GM19397 (cell line): Measurements from ENCODE around the gene KLHL3.

Experiments used
- ATAC-seq: cut with Tn5 transposase; IDR thresholded peaks from one replicate; pipeline ENCODE4 v1.9.1; 2021; ENCODE audit warnings: mild to moderate bottlenecking, moderate library complexity; ENCODE audit not compliant: unreplicated experiment

Gene KLHL3

DNA sequence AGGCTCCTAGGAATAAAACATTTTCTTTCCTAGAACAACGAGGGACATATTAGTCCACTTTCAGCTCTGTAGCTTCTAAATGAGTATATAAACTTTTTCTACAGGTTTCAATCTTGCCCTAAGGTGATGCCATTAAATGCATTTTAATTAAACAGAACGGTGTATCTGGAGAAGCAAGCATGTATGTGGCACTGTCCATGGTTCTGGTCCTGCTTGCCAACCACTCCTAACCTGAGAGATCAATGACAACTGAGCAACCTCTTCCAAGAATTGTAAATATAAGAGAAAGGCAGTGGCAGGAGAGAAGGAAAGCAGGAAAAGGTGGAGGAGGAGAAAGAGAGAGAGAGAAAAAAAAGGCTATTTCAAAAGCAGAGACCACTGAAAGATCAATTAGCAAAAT lies 141.2 kb downstream of the KLHL3 start:
- no peak for ATAC-seq

DNA sequence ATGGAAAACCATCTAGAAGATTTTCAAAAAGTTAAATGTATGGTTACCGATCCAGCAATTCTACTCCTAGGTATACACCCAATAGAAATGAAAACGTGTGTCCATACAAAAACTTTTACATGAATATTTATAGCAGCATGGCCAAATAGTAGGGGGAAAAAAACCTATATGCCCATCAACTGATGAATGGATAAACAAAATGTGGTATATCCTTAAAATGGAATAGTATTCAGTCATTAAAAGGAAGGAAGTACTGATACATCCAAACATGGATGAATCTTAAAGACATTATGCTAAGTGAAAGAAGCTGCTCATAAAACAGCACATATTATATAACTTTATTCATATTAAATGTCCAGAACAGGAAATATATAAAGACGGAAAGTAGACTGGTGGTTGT lies 143.6 kb downstream of the KLHL3 start:
- no peak for ATAC-seq

DNA sequence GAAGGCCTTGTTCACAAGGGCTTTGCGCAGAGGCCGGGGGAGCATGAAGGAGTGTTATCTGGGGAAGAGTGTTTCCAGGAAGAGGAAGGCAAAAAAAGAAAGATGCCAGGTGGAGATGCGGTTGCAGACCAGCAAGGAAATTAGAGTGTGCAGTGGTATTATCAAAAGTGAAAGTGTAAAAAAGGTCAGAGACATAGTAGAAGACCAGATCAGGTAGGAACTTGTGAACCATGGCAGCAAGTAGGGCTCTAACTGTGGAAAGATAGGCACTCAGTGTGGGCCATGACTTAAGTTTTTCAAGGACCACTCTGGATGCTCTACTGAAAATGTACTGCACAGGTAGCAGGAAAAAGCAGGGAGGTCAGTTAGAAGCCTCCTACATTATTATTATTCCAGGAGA lies 146.7 kb downstream of the KLHL3 start:
- ATAC-seq, result no peak

DNA sequence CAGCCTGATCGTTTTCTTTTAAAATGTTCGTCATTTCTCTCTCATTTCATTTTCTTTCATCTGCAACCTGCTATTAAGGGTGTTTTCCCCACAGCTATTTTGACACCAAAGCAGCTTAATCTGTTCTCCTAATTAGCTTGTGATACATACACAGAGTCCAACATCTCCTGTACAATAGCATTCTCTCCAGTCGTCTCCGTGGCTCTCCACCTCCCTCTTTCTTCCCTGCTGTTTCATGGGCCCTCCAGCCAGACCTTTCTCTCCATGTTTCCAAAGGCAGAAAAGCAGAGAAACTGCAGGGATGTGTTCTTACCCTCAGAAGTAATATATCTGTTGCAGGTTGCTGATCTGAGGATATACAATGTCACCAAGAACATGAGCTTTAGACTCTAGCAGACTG lies 148.0 kb downstream of the KLHL3 start:
- ATAC-seq, result no peak

DNA sequence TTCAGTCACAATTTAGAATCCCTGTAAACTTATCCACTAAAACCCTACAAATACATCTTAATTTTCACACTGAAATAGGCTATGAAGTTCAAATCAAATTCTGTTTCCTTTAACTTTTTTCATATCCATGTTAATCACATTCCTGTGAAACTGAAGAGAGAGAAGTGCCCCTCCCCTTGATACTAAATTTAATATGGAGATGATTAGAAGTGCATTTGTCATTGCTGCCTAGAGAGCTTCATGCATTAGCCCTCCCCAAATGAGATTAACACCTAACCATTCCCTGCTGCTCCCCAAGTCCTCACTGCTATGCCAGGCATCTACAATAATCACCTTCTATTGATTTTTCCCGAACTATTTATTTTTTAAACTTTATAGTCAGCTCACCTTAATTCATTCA lies 151.6 kb downstream of the KLHL3 start:
- ATAC-seq, result no peak

DNA sequence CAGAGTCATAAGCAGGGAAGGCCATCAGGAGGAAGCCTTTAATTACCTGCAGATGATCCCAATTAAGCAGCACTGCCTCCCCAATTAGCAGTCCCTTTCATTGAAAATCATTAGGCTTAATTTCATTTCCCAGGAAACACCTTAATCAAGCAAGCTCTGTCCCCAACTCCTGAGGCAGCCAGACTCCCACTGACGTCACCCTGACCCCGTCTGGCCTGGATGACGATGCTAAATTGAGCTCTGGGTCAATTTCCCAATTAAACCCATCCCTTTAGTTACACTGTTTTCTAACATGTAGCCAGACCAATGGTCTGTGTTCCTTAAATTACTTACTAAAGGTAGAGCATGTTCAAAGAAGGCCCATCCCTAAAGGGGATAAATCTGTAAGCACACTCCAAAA lies 152.8 kb downstream of the KLHL3 start:
- no peak for ATAC-seq

DNA sequence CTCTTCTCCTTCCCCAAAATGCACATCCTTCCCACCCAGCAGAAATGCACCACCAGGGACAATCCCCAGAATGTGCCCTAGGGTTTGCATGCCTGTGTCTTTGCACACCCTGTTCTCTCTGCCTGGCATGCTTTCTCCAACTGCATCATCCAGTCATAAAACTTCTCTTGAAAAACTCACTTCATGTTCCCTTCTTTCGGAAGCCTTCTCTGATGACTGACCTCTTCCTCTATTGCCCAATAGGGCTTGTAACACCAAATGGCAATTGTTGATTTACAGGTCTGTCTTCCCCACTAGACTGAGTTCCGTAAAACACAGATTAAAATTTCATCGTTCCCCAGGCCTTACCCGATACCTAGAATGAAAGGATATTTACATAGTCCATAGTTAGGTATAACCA lies 153.7 kb downstream of the KLHL3 start:
- ATAC-seq, result no peak

DNA sequence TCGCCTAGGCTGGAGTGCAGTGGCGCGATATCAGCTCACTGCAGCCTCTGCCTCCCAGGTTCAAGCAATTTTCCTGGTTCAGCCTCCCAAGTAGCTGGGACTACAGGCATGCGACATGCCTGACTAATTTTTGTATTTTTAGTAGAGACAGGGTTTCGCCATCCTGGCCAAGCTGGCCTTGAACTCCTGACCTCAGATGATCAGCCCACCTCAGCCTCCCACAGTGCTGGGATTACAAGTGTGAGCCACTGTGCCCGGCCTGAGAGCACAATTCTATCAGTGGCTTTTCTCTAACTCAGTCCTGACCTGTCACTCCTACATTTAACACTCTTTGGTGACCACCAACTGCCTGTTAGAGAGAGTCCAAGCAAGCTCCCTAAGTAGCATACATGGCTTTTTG lies 154.1 kb downstream of the KLHL3 start:
- no peak for ATAC-seq

DNA sequence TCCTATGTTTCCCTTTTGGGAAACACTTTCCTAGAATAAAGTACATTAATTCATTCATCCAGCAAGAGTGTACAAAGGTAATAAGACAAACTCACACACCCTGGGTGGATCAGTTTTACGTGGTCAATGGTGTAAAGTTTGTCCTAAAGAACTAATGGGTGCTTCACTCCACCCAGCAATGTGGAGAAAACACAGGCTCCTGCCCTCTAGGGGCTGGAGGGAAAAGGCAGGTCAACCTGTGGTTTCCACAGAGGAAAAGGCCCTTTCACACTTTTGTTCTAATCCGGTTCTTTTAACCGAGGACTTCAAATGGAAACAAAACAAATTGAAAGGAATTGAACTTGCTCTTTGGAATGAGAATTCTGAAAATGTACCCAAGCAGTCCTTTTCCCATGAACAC lies 155.9 kb downstream of the KLHL3 start:
- ATAC-seq, result no peak

DNA sequence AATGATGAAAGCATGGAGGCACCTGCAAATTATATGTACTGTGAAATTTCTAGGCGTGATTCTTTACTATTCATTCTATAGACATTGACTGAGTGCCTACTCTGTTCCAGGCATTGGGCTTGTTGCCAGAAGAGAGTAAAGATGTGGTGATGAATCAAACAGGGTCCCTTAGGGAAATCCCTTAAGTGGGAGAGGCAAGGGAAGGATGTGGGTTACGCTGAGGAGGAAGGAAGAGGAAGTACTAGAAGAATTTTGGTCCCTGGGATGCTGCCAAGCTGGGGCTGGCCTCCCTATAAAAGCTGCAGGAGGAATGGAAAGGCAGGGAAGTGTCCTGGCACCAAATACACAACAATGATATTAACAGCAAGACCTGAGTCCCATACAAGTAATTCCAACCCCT lies 160.0 kb downstream of the KLHL3 start:
- no peak for ATAC-seq

DNA sequence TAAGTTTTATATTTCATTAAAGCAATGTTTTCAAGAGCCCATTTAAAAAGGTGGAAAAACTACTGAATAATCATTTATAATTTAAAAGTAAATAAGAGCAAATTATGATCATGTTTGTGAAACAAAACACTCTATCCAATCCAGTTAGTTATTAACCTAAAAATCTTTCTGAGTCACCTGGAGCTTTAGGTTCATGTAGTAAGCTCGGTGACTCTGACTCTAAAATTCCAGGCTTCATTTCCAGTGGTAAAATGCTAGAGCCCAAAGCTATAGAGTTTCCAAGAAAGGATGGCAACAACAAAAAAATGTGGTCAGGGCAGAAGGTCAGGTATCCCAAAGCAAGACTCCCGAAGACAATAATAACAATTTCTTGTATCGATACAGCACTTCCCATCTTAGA lies 160.7 kb downstream of the KLHL3 start:
- ATAC-seq, result no peak

DNA sequence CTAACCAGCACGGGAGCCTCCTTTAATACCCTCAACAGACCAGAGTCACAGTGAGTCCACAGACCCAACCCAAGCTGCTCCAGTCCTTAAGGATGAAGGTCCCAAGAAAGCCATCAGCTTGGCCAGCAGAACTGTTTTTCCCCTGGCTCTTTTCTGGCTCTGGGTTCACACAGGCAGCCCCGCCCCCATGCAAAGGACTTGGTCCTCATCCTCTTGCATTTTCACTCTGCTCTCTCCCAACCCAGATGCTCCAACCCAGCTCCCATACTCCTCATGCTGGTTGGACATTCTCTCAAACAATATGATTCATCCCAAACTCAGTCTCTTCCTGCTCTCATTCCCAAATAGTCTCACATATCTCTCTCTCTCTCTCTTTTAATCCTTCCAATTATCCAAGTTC lies 162.5 kb downstream of the KLHL3 start:
- ATAC-seq, result no peak

DNA sequence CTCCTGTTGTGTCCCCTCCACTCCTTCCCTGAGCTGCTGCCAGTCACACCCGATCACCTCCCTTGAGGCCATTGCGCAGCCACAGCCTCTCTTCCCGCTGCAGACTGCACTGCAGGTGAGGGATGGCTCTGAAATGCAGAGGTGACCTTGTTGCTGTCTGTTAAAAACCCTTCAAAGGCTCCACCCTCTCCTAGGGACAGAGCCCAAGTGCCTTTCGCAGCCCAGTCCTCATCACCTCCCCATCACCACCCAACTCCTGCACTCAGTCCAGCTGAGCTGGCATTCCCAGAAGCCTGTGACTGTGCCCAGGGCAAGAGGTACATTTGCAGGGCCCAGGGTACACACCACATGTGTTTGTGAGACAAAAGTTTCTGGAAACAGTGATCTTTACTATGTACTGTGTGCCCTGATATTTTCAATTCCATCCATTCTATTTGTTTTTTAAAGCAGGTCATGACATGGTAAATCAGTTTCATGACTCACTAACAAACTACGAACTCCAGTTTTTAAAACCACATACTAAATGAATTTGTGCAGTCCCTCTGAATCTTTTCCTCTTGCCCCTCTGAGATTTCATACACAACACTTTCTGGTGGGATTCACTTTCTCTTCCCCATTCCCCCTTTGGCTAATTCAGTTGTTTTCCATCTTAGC lies 163.7 kb downstream of the KLHL3 start:
- no peak for ATAC-seq

DNA sequence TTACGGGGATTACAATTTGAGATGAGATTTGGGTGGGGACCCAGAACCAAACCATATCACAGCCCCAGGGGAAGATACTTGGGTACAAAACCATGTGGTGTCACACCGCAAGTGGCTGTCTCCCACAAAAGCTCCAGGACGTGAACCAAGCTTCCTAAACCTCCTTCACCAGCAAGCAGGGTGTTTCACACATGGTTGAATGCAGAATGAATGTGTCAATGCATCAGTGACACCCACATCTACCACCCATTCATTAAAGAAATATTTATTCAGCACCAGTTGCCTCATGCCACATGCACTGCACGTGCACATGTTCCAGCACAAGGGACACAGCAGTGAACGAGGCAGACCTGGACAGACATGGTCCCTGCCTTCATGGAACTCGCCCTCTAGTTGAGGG lies 165.8 kb downstream of the KLHL3 start:
- no peak for ATAC-seq
